Left renal pelvis (tissue), 4 donors: Measurements from ENCODE around the gene LAMTOR5. TPM values are rescaled to one million over a fixed set of nuclear protein-coding genes. Genes with fewer than 3 reads are reported as not detected.
"Not testable (repeated sequence)": the region's sequence is repeated elsewhere in the genome, so short reads cannot be mapped to it uniquely, and the experiment has no call there.

Experiments used
- DNase-seq, 4 donors: peaks; one replicate each; pipeline ENCODE4 v3.0.0-alpha.2; 2013; ENCODE audit warnings: low read depth in 4 of 4, low spot score in 3 of 4
- polyA plus RNA-seq, 4 donors: library from polyadenylated mRNA; unstranded; fragments of 120-200 nt; gene quantifications; one replicate each; pipeline ENCODE4 v1.2.1, GENCODE V29; 2013; ENCODE audit not compliant: insufficient read length in 4 of 4

The LAMTOR5 gene
- polyA plus RNA-seq, 4 donors, result 106 to 284 (median 260) TPM

DNA sequence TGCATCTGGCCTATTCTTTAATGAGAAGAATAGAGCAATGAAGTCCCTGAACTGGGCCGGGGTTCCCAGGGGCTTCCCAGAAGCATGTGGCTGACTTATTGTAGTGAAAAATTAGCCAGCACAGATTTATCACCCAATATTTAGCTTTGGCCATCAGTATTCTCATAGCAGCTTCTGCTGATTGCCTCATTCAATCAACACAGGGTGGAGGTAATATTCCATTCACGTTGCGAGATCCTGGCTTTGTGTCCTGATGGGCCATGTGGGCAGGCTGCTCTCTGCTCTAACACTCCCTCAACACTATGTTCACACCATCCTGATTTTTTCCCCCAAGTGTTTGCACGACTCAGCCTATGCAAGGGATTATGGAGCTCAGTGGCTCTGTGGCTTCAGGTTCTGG, 21.5 kb upstream of the LAMTOR5 start:
- DNase-seq, result no peak

DNA sequence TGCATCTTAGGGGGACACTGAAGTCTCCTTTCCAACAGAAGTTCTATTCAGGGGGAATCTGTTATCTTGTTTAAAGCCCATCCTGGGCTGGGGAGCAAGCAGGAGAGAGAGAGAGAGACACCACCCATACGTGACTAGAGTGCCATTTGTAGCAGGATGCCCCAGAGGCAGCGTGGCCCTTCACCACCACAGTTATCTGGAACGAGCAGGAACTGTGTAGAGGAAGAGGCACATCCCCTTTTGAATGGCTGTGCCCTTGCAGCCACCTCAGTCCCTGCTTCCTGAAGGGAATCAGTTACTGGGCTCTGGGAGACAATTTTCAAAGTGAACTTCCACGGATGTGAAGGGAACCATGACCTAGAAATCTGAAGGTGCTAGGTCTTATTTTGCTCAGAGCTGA, 19.4 kb upstream of the LAMTOR5 start:
- DNase-seq, result no peak

DNA sequence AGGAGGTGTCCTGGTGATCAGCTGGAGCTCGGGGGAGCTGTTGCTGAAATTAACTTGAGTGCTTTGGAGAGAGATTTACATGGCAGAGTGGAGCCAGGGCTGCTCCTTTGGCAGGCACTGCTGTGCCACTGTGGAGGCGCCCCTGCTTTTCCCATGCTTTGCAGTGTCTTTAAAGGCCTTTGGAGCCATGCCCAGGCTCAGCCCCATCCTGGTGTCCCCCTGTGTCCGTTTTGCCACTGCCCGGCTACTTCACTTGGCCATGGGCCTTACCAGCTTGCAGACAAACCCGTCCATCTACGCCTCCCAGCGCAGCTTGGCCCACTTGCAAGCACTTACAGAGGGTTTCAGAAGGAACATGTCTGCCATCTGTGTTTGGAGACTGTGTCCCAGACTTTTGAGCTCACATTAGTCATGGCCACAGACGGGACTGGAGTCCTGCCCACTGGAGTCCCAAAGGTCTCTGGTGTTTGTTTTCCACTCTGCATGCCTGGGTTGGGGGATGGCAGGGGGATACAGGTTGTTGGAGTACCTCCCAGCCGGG, 18.2 kb upstream of the LAMTOR5 start:
- no peak for DNase-seq

DNA sequence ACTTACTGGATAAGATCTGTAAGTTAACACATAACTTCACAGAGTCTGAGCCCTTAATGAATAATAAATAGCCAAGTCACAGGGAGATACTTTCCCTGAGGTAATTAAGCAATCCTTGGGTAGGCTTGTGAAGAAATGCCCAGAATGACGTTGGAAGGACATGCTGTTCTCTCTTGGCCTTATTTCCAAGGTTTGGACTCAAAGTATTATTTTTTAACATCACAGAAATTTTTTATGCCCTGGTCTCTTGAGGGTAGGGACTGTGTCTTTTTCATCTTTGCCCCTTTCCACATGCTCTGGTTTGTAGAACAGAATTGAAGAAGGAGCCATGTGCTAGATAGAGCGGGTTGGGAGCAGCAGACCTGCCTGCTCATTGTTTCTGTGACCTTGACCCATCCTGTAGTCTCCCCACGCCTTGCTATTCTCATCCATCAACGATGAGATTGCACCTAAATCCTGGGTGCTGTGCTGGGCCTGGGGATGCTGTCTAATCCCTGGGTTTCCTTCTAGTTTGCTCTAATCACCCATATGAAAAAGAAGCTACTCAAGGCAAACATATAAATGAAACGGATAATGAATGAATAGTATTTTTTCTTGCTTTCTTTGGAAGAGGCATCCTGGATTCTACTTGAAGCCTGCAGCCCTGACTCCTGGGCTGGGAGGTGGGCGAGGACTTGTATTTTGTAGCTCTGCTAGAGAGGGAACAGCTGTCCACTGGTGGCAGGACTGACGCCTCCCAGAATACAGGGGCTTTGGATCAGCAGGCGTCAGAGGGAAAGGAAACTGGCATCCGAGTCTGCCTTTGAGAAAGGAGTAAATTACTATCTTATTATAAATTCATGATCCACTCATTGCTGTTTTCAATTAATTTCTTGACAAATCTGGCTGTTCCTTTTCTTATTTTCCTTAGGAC, 17.5 kb upstream of the LAMTOR5 start:
- DNase-seq, result no peak

DNA sequence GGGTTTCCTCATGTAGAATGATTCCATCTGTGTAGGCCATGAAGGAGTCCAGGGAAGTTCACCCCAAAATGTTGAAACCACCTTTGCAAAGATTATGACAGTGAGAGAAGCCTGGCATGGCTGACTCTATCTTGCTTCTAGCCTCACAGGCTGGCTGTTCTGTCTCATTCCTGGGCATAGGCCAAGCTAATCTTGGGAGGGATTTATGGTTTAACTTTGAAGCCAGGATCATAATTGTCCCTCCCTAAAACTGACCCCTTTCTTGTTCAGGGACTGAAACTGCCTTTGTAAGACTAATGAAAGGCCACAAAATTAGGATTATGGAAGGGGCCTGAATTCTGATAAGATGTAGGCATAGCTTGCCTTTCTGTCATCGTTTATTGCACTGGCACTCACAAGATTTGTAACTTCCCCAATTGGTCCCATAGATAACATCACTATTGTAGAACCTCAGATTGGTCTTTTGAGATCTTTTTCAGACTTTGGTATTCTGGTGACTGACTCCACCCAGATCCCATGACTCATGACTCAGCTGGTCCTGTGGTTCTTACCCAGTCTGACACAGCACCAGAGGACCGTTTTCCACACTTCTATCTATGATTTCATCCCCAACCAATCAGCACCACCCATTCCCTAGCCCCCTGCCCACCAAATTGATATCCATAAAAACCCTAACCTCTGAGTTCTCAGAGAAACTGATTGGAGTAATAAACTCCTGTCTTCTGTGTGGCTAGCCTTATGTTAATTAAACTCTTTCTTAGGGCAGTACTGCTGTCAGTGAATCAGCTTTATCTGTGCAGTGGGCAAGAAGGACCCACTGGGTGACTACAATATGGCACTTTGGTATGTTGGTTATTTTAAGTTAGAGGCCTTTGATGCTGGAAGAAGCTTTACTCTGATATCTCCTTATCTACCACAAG, 13.6 kb upstream of the LAMTOR5 start:
- DNase-seq, result no peak

DNA sequence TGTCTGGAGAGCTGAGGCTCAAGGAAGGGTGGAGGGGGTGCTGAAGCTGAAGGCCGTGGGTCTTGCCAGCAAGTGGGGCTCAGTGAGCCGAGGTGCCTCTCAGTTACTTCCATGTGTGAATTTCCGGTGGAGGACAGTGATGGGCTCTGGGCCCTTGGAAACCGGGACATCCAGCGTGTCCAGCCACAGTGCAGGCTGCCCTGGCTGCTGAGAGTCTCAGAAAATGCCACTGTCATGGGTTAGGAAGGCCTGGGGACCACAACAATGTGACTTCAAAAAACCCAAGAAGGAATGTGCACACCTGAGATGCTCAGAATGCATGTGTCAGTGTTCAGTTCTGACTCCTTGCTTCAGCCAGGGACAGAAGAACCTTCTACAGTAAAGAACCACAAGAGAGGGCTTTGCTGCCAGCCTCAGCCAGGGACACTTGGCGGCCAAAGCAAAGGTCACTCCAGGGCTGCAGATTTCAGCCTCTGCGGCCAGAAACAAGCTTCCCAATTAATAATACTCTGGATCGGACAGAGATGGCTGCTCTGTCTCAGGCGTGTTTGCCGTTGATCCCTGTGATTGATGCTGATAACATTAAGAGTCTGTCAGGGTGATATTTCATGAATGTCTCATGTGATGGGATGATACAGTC, 12.6 kb upstream of the LAMTOR5 start:
- DNase-seq, result no peak

DNA sequence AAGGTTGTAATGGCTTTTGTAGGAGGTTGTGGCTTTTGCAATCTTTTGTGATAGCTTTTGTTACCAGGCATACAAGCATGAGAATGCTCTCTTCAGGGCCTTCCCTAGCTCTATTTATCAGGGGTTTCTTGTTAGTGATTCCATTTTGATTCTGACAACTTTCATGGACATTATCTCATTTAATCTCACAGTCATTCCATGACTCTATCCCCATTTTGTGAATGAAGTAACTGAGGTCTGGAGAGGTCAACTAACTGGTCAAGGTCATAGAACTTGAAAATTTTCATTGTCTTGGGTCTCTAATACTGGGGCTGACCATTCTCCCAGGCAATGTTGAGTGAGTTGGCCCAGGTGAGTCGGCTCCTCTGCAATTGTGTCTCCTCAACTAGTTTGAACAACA, 11.2 kb upstream of the LAMTOR5 start:
- DNase-seq, result no peak

DNA sequence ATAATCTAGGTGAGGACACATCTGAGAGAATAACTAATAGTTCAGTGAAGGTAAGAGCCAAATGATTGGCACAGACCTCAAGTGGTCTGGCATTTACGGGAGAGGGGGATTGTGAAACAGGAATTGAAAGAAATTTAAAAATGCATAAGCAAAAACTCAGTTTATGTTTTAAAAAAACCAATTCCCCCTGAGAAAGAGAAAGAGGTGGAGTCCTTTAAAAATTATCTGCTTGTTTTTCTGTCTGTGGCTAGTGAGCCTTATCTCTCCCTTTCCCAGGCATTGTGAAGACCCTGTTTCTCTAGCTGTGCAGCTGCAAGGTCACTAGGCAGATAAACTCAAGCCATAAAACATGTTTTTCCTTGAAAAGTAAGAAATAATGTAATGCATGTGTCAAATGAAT, 5.6 kb upstream of the LAMTOR5 start:
- not testable (repeated sequence) for DNase-seq

DNA sequence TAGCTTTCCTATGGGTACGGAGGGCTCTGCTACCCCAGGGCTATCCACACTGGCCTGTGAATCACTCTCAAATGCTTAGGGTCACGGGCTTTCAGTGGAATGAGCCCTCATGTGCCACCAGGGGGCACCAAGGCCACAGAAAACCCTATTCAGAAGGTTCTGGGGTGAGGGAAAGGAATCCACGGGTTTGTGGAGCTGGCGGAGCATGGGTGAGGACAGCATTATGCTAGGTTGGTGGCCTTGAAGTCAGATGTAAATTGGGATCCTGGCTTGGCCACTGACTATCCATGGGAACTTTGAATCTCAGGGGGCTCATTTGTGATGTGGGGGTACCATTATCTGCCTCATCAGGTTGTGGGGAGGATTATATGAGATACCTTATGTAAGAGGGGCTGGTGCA, 5.1 kb upstream of the LAMTOR5 start:
- no peak for DNase-seq

DNA sequence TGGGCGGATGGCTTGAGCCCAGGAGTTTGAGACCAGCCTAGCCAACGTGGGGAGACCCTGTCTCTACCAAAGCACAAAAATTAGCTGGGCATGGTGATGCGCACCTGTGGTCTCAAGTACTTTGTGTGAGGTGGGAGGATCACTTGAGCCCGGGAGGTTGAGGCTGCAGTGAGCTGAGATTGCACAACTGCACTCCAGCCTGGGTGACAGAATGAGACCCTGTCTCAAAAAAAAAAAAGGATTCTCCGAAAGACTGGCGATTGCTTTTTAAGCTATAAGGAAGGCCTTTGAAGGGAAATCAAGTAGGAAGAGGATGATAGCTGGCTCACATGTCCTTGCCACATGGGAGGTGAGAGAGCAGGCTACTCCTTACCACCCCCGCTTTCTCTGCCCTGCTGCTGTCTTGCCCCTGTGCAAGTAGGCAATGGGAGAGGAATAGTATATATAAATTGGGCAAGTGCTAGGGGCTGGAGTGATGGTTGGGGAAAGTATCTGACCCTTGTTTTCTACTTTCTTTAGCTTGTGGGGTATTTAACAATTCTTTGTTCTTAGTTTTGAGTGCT, 3.8 kb upstream of the LAMTOR5 start:
- DNase-seq, result no peak

DNA sequence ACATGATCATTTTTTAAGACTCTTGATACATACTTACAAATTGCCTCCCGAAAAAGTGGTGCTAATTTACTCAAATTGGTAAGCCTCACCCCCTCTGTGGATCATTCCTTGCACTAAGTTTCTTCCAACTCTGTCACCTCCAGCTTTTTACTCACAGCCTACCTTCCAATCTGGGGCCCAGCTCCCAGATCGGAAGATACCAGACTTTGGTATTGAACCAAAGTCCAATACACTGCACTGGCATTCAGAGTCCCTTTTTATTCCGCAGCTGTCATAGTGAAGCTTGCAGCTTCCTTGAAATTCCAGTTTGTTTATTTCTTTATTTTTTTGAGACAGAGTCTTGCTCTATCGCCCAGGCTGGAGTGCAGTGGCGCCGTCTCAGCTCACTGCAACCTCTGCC, 1.8 kb upstream of the LAMTOR5 start:
- DNase-seq, result no peak

DNA sequence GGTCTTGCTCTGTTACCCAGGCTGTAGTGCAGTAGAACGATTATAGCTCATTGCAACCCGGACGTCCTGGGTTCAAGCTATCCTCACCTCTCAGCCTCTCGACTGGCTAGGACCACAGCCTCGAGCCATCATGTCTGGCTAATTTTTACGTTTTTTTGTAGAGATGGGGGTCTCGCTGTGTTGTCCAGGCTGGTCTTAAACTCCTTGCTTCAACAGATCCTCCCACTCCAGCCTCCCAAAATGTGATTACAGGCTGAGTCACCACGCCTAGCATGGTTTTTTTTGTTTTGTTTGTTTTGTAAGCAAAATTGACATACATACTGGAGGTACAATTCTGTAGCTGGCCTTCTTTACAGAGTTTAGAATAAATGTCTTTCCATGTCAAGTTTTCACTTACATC, 994 bp upstream of the LAMTOR5 start:
- no peak for DNase-seq

DNA sequence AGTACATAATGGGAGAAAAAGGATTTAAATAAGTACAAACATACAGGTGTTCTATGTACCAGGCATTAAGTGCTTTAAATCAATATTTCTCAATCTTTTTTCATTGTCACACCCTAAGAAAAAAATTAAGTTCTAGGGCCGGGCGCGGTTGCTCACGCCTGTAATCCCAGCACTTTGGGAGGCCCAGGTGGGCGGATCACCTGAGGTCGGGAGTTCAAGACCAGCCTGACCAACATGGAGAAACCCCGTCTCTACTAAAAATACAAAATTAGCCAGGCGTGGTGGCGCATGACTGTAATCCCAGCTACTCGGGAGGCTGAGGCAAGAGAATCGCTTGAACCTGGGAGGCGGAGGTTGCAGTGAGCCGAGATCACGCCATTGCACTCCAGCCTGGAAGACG, 1.1 kb downstream of the LAMTOR5 start:
- DNase-seq, result not testable (repeated sequence)

DNA sequence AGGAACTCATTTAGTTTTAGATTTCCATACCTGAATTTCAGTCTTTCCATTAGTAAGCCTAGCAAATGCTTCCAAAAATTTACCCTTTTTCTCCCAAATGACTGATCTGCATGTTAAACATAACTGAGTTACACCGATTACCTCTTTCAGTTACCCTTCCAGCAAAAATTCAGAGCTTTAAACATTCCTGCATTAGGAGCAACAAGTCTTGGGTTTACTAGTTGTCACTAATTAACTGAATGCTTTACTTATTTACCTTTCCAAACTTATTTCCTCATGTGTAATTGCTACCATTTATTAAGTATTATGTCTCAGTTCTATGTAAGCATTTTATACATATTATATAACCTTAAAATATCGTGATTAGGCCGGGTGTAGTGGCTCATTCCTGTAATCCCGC, 3.1 kb downstream of the LAMTOR5 start:
- no peak for DNase-seq

DNA sequence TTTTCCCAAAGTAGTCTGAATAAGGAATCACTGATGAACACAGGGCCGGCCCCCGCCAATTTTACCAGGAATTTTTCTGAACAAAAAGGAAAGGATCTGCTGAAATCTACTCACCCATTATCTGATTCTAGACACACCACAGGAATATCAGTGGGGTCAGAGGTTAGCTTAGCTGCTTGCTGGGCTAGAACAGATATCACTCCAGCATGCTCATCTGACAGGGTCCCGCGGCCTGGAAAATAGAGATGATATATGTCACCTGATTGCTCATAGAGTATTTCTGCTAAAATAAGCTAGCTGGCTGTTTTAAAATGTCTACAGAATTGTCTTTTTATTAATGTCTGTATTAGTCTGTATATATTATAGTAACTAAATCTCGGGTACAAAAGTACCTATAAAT, 3.7 kb downstream of the LAMTOR5 start:
- DNase-seq, result no peak

DNA sequence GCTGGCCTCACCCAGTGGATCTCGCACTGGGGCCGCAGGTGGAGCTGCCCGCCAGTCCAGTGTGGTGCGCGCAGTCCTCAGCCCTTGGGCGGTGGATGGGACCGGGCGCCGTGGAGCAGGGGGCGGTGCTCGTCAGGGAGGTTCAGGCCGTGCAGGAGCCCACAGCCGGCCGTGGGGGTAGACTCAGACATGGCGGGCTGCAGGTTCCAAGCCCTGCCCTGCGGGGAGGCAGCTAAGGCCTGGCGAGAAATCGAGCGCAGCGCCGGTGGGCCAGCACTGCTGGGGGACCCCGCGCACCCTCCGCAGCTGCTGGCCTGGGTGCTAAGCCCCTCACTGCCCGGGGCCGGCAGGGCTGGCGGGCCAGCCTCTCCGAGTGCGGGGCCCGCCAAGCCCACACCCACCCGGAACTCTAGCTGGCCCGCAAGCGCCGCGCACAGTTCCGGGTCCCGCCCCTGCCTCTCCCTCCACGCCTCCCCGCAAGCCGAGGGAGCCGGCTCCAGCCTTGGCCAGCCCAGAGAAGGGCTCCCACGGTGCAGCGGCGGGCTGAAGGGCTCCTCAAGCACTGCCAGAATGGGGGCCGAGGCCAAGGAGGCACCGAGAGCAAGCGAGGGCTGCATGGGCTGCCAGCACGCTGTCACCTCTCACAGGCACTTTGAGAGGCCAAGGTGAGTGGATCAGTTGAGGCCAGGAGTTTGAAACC, 11.1 kb downstream of the LAMTOR5 start:
- not testable (repeated sequence) for DNase-seq

DNA sequence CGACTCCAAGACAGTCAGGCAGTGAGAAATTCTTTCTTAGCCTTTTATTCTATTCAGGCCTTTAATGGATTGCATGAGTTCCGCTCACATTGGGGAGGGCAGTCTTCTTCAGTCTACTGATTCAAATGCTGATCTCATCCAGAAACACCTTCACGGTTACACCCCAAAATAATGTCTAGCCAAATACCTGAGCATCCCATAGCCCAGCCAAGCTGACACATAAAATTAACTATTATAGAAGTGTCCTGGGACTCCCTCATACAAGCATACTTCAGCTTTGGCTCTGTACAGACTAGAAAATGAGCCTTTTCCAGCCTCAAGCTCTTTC, 13.0 kb downstream of the LAMTOR5 start:
- DNase-seq, result no peak

DNA sequence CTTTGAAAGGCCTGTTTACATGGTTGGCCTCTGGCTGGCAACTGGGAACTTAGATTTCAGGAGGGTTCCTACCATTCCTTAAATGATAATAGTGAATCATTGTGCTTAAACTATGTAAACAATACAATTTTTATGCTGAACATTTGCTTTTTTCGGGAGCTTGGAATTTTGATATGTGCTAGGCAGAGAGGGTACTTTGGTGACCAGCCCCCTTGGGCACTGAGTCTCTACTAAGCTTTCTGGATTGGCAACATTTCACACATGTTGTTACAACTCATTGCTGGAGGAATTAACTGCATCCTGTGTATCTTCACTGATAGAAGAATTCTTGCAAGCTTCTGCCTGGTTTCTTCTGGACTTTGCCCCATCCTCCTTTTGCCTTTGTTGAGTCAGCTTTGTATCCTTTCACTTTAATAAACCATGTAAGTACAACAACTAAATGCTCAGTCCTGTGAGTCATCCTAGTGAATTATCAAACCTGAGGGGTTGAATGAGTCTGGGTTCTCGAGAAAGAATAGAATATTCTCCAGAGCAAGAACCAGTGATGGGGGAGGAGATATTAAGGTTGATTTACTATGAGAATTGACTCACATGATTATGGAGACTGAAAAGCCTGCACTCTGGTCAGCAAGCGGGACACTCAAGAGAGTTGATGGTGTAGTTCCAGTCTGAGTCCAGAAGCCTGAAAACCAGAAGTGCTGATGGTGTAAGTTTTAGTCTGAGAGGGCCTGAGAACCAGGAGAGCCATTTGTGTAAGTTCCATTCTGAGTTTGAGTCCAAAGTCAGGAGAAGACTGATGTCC, 13.6 kb downstream of the LAMTOR5 start:
- peak in 1 of 4 donors; percentile 20 for DNase-seq

DNA sequence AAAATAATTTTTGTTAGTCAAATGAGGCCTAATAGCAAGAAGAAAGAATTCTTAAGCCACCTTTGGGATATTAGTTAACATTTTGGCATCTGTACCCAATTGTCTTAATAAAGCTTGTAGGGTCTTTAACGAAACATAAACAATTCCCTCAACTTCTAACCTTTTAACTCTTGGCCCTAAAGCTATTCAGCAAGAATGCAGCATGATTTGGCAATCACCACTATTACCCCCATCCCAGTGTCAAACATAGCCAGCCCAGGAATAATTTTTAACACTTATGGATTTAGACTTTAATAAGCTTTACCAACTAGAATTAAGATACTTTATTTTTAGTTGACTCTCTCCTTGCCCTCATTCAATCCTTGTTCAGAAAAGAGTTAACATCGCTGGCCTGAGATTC, 14.2 kb downstream of the LAMTOR5 start:
- DNase-seq, result no peak
